Measurements from ENCODE around the gene GPC1. TPM values are rescaled to one million over a fixed set of nuclear protein-coding genes. Genes with fewer than 3 reads are reported as not detected.

The GPC1 gene
- total and polyA plus RNA-seq, 4 donors: 23.2 to 62.5 (median 26.5) TPM

- TF ChIP-seq CTCF (IDR thresholded peaks at IDR 0.05; ENCODE audit: control extremely low read depth, extremely low read depth): no peak
- no peaks in the 10 kb centered on the region for H3K9me3 ChIP-seq (ENCODE audit: control insufficient read depth in 4 of 4, insufficient read depth in 3 of 4, low read length in 3 of 4)
- DNase-seq (peak; percentile 19 to 37 (median 31)), ATAC-seq (ENCODE audit: insufficient read depth, low FRiP score) (no peak)
- no peak overlapping the region for H3K4me3 ChIP-seq
- no peaks in the 10 kb centered on the region for H3K27me3 ChIP-seq (ENCODE audit: control insufficient read depth in 3 of 3, insufficient read depth in 3 of 3, low read length in 2 of 3)
- peaks cover 0 to 12% (median 2%) of the 10 kb centered on the region in 5 donors for H3K4me1 ChIP-seq (ENCODE audit: control insufficient read depth in 5 of 5, insufficient read depth in 5 of 5, low read length in 5 of 5)
- no peak overlapping the region for H3K9ac ChIP-seq (ENCODE audit: insufficient read depth in 1 of 2, low read length in 2 of 2)
- no peak overlapping the region for H3K27ac ChIP-seq (ENCODE audit: low read depth in 1 of 2, low read length in 1 of 2)
- 71 to 74% methylated on average over 31 of the region's 31 CpGs for WGBS, 2 donors
- H3K36me3 ChIP-seq (ENCODE audit: control insufficient read depth in 4 of 4, insufficient read depth in 4 of 4, low read length in 4 of 4): no peaks in the 10 kb centered on the region
Measured at GRCh38 chr2:240392084-240392947, 43.1 kb upstream of the GPC1 start.

GRCh38 chr2:240392948-240393830 lies 42.3 kb upstream of the GPC1 start:
- Histone ChIP-seq H3K9me3 (ENCODE audit: control insufficient read depth in 4 of 4, insufficient read depth in 3 of 4, low read length in 3 of 4) (no peaks in the 10 kb centered on the region), H3K4me3 (no peak overlapping the region), H3K27me3 (ENCODE audit: control insufficient read depth in 3 of 3, insufficient read depth in 3 of 3, low read length in 2 of 3) (no peaks in the 10 kb centered on the region), H3K9ac (ENCODE audit: insufficient read depth in 1 of 2, low read length in 2 of 2) (no peak overlapping the region), H3K27ac (ENCODE audit: low read depth in 1 of 2, low read length in 1 of 2) (no peak overlapping the region), H3K4me1 (ENCODE audit: control insufficient read depth in 5 of 5, insufficient read depth in 5 of 5, low read length in 5 of 5) (peaks cover 0 to 12% (median 0%) of the 10 kb centered on the region in 5 donors), H3K36me3 (ENCODE audit: control insufficient read depth in 4 of 4, insufficient read depth in 4 of 4, low read length in 4 of 4) (no peaks in the 10 kb centered on the region)
- ATAC-seq (ENCODE audit: insufficient read depth, low FRiP score) (no peak), DNase-seq (peak in 1 of 3 donors; percentile 7)
- TF ChIP-seq CTCF (IDR thresholded peaks at IDR 0.05; ENCODE audit: control extremely low read depth, extremely low read depth): no peak
- WGBS, 2 donors: 91 to 95% methylated on average over 22 to 23 of the region's 23 CpGs

- H3K9me3 ChIP-seq (ENCODE audit: control insufficient read depth in 4 of 4, insufficient read depth in 3 of 4, low read length in 3 of 4): no peaks in the 10 kb centered on the region
- H3K9ac ChIP-seq (ENCODE audit: insufficient read depth in 1 of 2, low read length in 2 of 2): no peak overlapping the region
- no peak for TF ChIP-seq CTCF (IDR thresholded peaks at IDR 0.05; ENCODE audit: control extremely low read depth, extremely low read depth)
- DNase-seq (no peak), ATAC-seq (ENCODE audit: insufficient read depth, low FRiP score) (no peak)
- no peaks in the 10 kb centered on the region for H3K36me3 ChIP-seq (ENCODE audit: control insufficient read depth in 4 of 4, insufficient read depth in 4 of 4, low read length in 4 of 4)
- WGBS, 2 donors: 89 to 91% methylated on average over 21 of the region's 21 CpGs
- peaks cover 0 to 12% (median 0%) of the 10 kb centered on the region in 5 donors for H3K4me1 ChIP-seq (ENCODE audit: control insufficient read depth in 5 of 5, insufficient read depth in 5 of 5, low read length in 5 of 5)
- no peak overlapping the region for H3K27ac ChIP-seq (ENCODE audit: low read depth in 1 of 2, low read length in 1 of 2)
- no peak overlapping the region for H3K4me3 ChIP-seq
- H3K27me3 ChIP-seq (ENCODE audit: control insufficient read depth in 3 of 3, insufficient read depth in 3 of 3, low read length in 2 of 3): no peaks in the 10 kb centered on the region
Measured at GRCh38 chr2:240393831-240394410, 41.5 kb upstream of the GPC1 start.

All from lung (tissue), 12 donors.